Retina (tissue), 1 donor: ENCODE measurements around the gene MEIKIN.
"Not testable (repeated sequence)": the region's sequence is repeated elsewhere in the genome, so short reads cannot be mapped to it uniquely, and the experiment has no call there.

Source experiments
- DNase-seq: peaks from one replicate; pipeline ENCODE4 v3.0.0-alpha.2; 2016

The MEIKIN gene

GRCh38 chr5:131796793-131797693, 148.4 kb downstream of the MEIKIN start, which contains the start of gene FNIP1:
FNIP1 (minus strand) TSS chr5:131797017; CDS start chr5:131796921, 96 bp downstream.
- DNase-seq, result peak; percentile 97

GRCh38 chr5:131795879-131796792, 149.3 kb downstream of the MEIKIN start:
- no peak for DNase-seq

GRCh38 chr5:131795228-131795627, 150.2 kb downstream of the MEIKIN start:
- DNase-seq, result no peak

GRCh38 chr5:131794586-131794985, 150.9 kb downstream of the MEIKIN start:
- DNase-seq, result no peak

GRCh38 chr5:131792896-131793295, 152.6 kb downstream of the MEIKIN start:
- DNase-seq, result no peak

- no peak for DNase-seq
These were observed 153.6 kb downstream of the MEIKIN start for GRCh38 chr5:131791866-131792265.

GRCh38 chr5:131790550-131790949, 154.9 kb downstream of the MEIKIN start:
- DNase-seq, result no peak

GRCh38 chr5:131789765-131790164, 155.7 kb downstream of the MEIKIN start:
- DNase-seq, result no peak

- no peak for DNase-seq
These were observed 157.7 kb downstream of the MEIKIN start for GRCh38 chr5:131787736-131788135.

GRCh38 chr5:131786900-131787692, 158.4 kb downstream of the MEIKIN start:
- DNase-seq, result no peak

GRCh38 chr5:131786036-131786435, 159.4 kb downstream of the MEIKIN start:
- no peak for DNase-seq

- no peak for DNase-seq
These were observed 161.6 kb downstream of the MEIKIN start for GRCh38 chr5:131783874-131784273.

GRCh38 chr5:131783357-131783756, 162.1 kb downstream of the MEIKIN start:
- no peak for DNase-seq

GRCh38 chr5:131782717-131783116, 162.7 kb downstream of the MEIKIN start:
- DNase-seq, result no peak

- DNase-seq, result not testable (repeated sequence)
These were observed 167.3 kb downstream of the MEIKIN start for GRCh38 chr5:131778141-131778540.

- DNase-seq, result no peak
These were observed 169.0 kb downstream of the MEIKIN start for GRCh38 chr5:131776450-131776849.

GRCh38 chr5:131774652-131775367, 170.7 kb downstream of the MEIKIN start:
- DNase-seq, result no peak

GRCh38 chr5:131773805-131774204, 171.7 kb downstream of the MEIKIN start:
- DNase-seq, result no peak

GRCh38 chr5:131771692-131772091, 173.8 kb downstream of the MEIKIN start:
- DNase-seq, result no peak

GRCh38 chr5:131769961-131770360, 175.5 kb downstream of the MEIKIN start:
- no peak for DNase-seq

GRCh38 chr5:131769336-131769735, 176.1 kb downstream of the MEIKIN start:
- no peak for DNase-seq

- no peak for DNase-seq
These were observed 177.6 kb downstream of the MEIKIN start for GRCh38 chr5:131767891-131768290.
